ENCODE results near the gene TUBA3C. TPM values are rescaled to one million over a fixed set of nuclear protein-coding genes. Genes with fewer than 3 reads are reported as not detected.

Gene TUBA3C
- polyA plus RNA-seq, 4 donors: not detected

DNA sequence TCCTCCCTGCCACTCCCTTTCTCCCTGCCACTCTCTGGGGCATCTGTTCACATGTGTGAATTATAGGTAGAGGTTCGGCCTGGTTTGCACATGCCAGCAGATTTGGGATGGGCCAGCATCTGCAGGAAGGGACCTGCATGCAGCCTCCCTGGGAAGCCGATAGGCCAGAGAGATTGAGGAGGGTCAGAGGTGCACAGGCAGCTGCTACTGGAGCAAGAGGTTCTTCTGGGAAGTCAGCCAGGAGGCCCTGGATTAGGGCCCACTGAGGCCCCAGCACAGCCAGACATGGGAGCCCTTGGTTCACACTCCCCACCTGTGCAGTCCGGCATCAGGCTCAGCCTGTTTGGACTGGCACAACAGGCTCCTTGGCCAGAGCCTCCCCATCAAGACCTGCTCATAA lies 12.1 kb downstream of the TUBA3C start:
- DNase-seq (ENCODE audit: low read depth in 4 of 4, low spot score in 3 of 4): no peak

DNA sequence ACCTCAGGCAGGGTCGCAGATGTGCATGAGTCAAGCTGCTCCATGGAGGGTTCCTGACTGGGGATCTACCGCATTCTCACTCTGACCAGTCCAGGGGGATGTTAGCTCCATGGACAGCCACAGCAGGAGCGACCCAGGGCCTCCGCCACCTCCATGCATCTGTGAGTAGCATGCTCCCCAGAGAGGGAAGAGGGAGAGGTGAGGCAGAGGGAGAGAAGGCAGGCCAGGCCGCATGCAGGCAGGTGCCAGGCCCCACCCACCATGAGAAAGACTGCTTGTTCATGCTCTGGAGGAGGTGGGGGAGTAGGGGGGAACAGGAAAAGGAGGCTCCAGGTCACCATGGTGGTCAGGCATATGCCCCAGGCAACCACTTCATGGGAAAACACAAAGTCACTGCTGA lies 20.3 kb downstream of the TUBA3C start:
- no peak for DNase-seq (ENCODE audit: low read depth in 4 of 4, low spot score in 3 of 4)

DNA sequence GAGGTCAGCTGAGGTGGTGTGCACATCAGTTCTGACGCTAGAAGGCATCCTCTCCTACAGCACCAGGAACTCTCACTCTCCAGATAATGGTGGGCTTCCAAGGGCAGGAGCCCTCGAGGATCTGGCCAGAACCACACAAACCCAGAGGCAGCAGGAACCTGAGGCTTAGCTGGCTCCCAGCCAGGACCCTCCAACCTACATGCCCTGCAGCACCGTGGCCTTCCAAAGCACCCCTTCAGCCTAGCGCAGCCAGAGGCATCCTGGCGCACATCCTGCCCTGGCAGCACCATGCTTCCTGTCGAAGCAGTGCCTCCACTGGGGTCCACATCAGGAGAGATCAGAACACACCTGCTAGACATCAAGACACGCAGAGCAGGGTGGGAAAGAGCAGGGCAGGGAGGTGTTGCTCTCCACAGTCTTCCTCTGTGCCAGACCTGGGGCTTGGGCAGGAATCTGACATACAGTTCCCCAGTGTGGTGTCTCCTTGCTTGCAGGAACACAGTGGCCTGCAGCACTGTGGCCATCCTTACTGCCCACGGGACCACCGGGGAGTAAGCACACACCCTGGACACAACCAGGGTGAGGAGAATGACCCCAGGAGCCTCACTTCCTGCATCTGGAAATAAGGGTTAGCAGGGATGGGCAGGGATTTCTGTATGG lies 21.7 kb downstream of the TUBA3C start:
- DNase-seq (ENCODE audit: low read depth in 4 of 4, low spot score in 3 of 4): no peak

DNA sequence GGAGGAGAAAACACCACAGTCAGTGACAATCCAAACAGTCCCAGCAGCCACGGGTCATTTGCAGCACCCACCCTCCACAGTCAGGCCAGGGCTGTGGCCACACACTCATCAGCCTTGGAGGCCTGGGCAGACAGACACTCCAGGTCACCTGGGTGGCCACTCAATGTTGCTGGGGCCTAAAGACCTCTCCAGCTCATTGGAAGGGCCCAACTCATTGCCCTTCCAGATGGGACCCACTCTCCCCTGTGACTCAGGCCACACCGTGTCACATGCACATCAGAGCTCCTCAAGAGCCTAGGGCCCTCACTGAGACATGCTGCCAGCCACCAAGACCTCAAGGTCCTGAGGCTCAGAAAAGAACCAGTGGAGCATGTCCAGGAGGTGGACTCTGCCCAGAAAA lies 22.4 kb downstream of the TUBA3C start:
- DNase-seq (ENCODE audit: low read depth in 4 of 4, low spot score in 3 of 4): no peak

DNA sequence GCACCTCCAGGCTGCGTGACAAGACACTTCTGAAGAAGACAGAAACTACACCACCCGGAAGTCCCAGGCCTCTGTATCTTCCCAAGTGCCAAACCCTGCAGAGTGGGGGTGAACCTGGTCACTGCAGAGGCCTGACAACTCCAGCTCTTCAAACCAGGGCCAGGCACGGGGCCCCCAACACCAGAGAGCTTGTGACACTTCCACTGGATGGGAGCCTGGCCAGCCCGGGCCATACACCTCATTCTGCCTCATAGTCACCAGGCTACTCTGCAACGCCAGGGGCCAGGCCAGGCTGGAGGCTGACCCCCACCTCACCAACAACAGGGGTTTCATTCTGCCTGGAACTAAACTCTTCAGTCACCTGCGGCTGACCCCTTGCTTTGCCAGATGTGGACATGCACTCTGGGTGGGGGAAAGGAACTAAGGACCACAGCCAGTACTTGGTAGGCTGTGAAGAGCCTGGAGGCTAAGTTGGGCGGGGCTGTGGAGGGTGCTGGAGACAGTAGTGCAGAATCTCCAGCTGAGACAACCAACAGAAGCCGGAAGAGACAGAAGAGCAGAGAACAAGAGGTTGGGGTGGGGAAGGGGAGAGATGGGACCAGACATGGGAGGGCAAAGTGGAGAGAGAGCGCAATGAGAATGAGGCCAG lies 23.0 kb downstream of the TUBA3C start:
- no peak for DNase-seq (ENCODE audit: low read depth in 4 of 4, low spot score in 3 of 4)

DNA sequence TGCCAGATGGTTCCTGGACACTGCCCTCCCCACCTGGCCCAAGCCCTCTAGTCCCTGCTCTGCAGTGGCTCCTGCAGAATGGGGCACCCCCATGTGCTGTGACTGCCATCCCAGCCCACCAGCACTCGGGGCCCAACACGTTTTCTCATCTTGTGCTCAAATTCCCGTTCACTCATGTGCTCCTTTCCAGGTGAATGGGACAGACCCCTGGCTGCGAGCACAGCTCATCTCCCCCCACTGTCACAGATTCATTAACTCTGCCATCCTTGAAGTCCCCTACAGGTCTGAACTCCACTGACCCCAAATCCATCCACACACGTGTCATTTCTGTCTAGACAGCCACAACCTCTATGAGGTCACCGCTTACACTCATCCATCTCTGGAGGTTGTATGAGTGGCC lies 23.6 kb downstream of the TUBA3C start:
- no peak for DNase-seq (ENCODE audit: low read depth in 4 of 4, low spot score in 3 of 4)

DNA sequence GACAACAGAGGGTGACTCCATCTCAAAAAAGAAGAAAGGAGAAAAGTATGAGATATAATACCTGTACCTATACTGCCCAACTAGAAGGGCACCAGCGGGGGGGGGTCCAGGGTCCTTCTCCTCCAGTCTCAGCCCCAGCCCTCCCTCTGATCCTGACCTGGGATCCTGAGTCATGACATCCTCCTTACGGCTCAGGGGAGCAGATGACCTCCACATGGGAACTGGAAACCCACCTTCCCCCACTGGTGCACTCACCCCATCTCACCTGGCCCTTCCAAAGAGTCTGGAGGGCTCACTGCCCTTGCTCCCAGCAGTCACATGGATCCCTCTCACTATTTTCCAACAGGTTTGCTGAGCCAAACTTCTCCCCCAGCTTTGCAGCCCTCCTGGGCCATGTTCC lies 24.2 kb downstream of the TUBA3C start:
- DNase-seq (ENCODE audit: low read depth in 4 of 4, low spot score in 3 of 4): no peak

DNA sequence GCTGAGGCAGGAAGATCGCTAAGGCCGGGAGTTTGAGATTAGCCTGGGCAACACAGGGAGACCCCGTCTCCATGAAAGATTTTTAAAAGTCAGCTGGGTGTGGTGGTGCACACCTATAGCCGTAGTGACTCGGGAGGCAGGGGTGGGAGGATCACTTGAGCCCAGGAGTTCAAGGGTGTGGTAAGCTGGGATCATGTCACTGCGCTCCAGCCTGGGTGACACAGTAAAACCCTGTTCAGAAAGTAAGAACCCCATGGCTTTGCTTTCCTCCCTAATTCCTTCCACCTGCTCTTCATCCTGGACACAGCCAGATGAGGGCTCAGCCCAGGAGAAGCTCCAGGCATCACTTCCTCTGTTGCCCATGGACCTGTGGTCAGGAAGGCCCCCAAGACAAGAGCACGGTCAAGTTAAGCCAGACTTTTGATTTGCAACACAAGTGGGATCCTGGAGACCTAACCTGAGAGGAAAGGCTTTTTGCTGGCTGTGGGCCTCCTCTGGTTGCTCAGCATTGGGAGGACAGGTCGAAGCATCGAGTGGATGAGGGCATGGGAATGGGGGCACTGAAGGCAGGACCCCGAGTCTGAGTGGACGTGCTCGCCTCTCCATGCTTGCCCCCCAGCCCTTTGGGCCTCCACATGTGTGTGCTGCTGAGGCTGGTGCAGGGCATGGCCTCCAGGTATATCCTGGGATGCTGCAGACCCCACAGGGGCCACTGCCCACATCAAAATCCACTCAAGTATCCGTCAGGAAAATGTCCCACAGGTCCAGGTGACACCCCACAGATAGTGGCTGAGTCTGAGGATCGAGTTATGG lies 25.4 kb downstream of the TUBA3C start:
- DNase-seq (ENCODE audit: low read depth in 4 of 4, low spot score in 3 of 4): no peak

DNA sequence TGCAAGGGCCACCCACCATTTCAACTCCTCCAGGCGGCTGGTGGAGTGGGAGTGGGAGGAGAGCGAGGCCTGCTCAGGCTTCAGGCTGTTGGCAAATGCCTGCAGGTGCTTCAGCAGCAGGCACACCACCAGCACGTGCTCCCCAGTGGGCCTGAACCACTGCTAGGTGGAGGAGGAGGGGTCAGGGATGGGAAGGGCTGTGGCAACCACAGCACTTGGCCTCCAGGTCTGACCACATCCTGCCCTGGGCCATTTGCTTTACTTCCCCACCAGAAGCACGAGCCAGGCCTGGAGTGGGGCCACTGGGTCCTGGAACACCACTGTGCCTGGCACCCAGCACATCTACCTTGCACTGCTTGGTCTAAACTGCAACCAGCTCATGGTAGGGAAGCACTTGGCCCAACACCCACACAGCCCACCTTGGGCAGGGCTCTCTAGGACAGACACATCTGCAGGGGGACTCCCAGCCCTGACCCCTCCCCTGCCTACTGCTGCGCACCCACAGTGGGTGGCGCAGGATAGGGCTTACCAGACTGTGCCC lies 26.2 kb downstream of the TUBA3C start:
- DNase-seq (ENCODE audit: low read depth in 4 of 4, low spot score in 3 of 4): no peak

DNA sequence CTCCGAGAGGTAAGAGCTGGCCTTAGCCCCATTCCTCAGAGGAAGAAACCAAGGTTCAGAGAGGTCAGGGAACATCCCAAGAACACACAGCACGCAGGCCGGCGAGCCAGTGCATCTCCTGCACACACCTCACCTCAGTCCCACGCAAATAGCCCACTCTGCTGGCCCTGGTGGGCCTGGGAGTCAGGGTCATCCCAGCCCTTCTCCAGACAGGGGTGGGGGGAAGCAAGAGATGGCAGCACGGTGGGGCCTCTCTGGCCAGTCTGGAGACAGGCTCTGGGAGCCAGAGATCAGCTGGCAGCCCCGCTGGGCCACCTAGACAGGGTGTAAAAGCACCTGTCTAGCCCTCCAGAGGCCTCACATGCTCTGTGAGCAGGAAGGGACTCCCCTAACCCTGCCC lies 26.8 kb downstream of the TUBA3C start:
- no peak for DNase-seq (ENCODE audit: low read depth in 4 of 4, low spot score in 3 of 4)

DNA sequence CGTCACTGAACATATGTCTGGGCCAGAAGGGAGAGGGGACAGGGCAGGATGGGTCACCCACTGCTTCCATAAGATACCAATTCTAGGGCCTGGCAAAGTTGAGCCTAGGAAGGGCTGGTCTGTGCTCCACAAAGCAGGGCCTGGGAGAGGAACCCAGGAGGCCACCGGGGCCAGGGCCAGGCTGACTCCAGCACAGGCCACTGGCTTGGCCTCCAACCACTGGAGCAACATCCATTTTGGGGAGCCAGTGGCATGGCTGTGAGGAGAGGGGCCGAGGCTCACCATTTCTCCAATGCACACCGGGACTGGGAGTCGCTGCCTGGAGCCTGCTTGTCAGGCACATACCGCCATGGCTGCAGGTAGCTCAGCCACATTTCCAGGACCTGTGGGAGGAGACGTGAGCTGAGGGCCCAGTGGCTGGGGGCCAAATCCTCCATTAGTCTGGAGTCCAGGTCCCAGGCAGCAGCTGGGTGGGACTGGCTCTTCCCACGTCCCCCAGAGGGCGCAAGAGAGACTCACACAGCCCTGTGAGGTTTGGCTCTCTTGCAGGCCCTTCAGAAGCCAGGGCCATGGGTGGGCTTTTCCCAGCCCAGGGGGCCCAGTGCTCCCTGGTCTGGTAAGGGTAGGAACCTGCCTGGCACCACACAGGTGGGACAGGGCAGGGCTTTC lies 27.7 kb downstream of the TUBA3C start:
- no peak for DNase-seq (ENCODE audit: low read depth in 4 of 4, low spot score in 3 of 4)

DNA sequence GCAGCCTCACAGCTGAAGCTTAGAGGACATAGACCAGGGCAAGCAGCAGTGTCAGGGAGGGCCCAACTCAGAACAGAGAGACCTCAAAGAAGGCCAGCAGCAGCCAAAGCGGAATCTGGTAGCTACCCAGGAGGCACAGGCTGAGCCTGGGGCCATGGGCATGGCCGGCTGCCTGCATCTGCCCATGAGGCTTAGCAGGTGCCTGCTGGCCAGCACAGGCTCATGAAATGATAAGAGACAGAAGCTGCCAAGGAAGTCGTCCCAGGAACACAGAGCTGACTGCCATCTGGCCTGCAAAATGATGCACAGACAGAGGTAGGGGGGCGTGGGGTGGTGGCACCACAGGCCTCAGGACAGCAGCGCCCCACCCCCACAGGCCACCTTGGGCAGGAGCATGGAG lies 29.2 kb downstream of the TUBA3C start:
- DNase-seq (ENCODE audit: low read depth in 4 of 4, low spot score in 3 of 4): no peak

DNA sequence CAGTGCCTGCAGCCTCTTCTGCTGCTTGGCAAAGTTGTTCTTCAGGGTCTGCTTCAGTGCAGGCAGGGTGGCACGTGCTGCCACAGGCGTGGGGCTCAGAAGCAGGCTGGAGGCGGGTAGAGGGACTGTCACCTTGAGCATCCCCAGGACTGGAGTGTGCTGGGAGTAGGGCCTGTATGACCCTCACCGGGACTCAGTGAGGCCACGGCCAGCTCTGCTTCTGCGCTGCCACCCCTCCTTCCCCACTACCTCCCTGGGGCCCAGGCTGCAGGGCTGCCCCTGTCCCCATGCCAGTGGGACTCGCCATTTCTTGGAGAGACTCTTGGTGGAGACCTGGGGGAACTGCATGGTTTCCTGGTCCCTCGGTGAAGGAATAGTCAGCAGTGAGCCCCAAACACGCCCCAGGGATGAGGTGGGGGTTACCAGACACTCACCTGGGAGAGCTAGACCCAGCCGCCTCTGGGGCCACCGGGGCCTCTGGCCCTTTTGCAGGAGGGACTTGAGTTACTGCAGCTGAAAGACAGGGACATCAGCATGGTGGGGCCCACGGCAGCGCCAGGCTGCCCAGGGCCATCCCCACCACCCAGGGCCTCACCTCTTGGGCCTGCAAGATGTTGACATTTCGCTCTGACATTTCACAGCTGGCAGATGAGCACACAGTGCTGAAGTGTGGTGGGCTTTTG lies 29.9 kb downstream of the TUBA3C start:
- no peak for DNase-seq (ENCODE audit: low read depth in 4 of 4, low spot score in 3 of 4)

DNA sequence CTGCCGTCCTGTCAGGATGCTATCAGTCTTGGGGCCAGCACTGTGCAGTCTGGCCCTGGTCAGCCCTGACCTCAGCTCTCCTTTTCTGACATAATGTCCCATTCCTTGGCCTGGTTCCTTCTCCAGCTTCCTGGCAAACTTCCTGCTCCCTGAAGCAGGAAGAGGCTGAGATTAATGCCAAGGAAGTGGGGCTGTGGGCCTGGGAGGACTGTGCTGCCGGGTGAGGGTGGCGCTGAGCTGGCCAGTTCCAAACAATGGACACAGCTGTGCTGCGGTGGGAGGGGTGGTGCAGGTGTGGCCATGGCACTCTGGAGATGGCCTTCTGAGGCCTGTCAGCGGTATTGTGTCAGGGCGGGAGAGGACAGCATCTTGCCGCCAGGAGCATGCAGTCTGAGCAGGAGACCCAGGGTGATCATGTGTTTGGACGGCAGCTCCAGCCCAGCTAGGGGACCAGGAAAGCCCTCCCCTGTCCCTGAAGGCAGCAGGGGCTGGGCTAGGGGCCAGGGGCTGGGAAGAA lies 30.9 kb downstream of the TUBA3C start:
- no peak for DNase-seq (ENCODE audit: low read depth in 4 of 4, low spot score in 3 of 4)

DNA sequence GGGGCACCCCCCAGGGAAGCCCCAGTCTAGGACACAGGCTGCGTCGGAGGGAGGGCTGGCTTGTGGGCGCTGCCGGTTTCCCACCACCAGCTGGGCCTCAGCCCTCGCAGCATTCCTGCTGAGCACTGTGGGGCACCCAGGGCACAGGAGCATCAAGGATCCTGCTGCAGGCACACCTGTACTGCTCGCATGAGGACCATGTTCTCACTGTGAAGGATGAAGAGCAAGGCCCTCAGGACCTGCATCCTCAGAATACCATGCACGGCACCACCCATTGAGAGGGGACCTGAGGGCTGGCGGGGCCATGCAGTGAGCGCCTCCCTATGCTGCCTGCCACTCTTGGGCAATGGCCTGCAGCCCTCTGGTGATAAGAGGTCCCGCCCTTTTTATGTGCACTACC lies 31.4 kb downstream of the TUBA3C start:
- no peak for DNase-seq (ENCODE audit: low read depth in 4 of 4, low spot score in 3 of 4)

DNA sequence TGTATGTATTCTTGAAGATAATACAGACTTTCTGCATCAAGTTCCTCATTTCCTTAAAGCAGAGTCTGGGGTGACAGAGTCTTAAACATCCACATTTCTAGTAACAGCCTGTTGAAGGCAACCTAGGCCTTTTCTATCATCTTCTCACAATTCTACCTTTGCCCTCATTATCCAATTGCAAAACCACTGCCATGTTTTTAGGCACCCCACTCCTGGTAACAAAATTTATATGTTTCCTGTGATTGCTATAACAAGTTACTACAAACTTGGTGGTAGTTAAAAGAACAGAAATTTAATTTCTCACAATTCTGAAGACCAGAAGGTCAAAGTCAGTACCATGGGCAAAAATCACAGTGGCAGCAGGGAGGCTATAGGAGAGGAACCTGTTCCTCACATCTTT lies 33.1 kb downstream of the TUBA3C start:
- DNase-seq (ENCODE audit: low read depth in 4 of 4, low spot score in 3 of 4): no peak
